Measurements from ENCODE around the gene MBOAT1.

The MBOAT1 gene

DNA sequence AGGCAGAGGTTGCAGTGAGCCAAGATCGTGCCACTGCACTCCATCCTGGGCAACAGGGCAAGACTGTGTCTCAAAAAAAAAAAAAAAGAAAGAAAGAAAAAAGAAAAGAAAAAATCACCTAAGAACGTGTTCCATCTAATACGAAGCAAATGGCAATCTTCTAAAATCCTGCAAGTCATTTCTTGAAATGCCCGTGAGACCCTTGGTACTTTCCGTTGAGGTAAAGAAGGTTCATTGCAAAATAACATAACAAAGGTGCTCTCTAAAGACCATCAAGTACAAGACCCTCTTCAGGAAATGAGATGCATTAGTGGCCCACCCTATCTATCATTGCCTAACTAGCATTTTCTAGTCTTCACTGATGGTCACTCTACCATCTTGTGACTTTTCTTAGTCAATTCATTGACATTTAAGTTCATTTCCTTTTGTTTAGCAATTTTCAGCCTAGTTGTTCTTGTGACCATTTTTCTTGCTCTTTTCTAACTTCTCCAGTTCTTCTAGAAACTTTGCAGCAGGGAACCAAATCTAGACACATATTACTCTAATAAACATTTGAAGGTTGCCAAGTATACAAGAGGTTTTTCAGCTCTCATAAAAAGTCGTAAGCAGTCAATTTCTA is 14.0 kb downstream of the MBOAT1 start:
- Histone ChIP-seq H3K4me3 (replicated peaks; ENCODE audit: insufficient read depth, low read length) (no peak overlapping the region), H3K27ac (replicated peaks) (no peak overlapping the region; the same call in 1 of the 2 replicates), H3K27me3 (ENCODE audit: insufficient read depth, poor library complexity, severe bottlenecking) (no peaks in the 10 kb centered on the region)
- TF ChIP-seq GABPA (IDR thresholded peaks at IDR 0.05; ENCODE audit: low read depth): no peak
- TF ChIP-seq, protein P1, sequence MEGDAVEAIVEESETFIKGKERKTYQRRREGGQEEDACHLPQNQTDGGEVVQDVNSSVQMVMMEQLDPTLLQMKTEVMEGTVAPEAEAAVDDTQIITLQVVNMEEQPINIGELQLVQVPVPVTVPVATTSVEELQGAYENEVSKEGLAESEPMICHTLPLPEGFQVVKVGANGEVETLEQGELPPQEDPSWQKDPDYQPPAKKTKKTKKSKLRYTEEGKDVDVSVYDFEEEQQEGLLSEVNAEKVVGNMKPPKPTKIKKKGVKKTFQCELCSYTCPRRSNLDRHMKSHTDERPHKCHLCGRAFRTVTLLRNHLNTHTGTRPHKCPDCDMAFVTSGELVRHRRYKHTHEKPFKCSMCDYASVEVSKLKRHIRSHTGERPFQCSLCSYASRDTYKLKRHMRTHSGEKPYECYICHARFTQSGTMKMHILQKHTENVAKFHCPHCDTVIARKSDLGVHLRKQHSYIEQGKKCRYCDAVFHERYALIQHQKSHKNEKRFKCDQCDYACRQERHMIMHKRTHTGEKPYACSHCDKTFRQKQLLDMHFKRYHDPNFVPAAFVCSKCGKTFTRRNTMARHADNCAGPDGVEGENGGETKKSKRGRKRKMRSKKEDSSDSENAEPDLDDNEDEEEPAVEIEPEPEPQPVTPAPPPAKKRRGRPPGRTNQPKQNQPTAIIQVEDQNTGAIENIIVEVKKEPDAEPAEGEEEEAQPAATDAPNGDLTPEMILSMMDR (IDR thresholded peaks at IDR 0.05; ENCODE audit: insufficient read depth, low read length): no peak
- no peak for TF ChIP-seq POLR2AphosphoS5 (IDR thresholded peaks at IDR 0.05; ENCODE audit: low read depth)
- TF ChIP-seq, protein P2, sequence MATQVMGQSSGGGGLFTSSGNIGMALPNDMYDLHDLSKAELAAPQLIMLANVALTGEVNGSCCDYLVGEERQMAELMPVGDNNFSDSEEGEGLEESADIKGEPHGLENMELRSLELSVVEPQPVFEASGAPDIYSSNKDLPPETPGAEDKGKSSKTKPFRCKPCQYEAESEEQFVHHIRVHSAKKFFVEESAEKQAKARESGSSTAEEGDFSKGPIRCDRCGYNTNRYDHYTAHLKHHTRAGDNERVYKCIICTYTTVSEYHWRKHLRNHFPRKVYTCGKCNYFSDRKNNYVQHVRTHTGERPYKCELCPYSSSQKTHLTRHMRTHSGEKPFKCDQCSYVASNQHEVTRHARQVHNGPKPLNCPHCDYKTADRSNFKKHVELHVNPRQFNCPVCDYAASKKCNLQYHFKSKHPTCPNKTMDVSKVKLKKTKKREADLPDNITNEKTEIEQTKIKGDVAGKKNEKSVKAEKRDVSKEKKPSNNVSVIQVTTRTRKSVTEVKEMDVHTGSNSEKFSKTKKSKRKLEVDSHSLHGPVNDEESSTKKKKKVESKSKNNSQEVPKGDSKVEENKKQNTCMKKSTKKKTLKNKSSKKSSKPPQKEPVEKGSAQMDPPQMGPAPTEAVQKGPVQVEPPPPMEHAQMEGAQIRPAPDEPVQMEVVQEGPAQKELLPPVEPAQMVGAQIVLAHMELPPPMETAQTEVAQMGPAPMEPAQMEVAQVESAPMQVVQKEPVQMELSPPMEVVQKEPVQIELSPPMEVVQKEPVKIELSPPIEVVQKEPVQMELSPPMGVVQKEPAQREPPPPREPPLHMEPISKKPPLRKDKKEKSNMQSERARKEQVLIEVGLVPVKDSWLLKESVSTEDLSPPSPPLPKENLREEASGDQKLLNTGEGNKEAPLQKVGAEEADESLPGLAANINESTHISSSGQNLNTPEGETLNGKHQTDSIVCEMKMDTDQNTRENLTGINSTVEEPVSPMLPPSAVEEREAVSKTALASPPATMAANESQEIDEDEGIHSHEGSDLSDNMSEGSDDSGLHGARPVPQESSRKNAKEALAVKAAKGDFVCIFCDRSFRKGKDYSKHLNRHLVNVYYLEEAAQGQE (IDR thresholded peaks at IDR 0.05; ENCODE audit: insufficient replicate concordance, low read depth): no peak
- no peak for TF ChIP-seq SPI1 (IDR thresholded peaks at IDR 0.05; ENCODE audit: borderline replicate concordance, low read depth)
- DNase-seq (ENCODE audit: low read depth in 1 of 2, low spot score in 1 of 2): no peak

DNA sequence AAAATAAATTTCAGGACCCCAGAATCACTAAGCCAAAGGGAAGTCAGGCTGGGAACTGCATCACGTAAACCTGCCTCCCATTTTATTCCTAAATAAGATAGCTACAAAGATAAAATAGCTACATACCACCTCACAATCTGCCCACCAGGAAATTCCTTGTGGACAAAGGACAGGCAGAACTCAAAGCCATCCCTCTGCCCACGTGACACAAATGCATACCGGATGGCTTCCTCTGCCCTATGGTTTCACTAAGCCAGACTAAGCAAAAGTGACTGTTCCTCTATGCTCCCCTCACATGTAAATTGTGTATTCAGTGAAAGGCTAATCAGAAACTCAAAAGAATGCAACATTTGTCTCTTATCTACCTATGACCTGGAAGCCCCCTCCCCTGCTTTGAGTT is 15.0 kb downstream of the MBOAT1 start:
- DNase-seq (ENCODE audit: low read depth in 1 of 2, low spot score in 1 of 2): no peak
- no peaks in the 10 kb centered on the region for H3K27me3 ChIP-seq (ENCODE audit: insufficient read depth, poor library complexity, severe bottlenecking)
- H3K27ac ChIP-seq (replicated peaks): no peak overlapping the region
- no peak overlapping the region for H3K4me3 ChIP-seq (replicated peaks; ENCODE audit: insufficient read depth, low read length)
- TF ChIP-seq POLR2AphosphoS5 (IDR thresholded peaks at IDR 0.05; ENCODE audit: low read depth) (no peak), GABPA (IDR thresholded peaks at IDR 0.05; ENCODE audit: low read depth) (no peak), SPI1 (IDR thresholded peaks at IDR 0.05; ENCODE audit: borderline replicate concordance, low read depth) (no peak)
- TF ChIP-seq, protein P1 (IDR thresholded peaks at IDR 0.05; ENCODE audit: insufficient read depth, low read length): no peak
- TF ChIP-seq, protein P2 (IDR thresholded peaks at IDR 0.05; ENCODE audit: insufficient replicate concordance, low read depth): no peak

DNA sequence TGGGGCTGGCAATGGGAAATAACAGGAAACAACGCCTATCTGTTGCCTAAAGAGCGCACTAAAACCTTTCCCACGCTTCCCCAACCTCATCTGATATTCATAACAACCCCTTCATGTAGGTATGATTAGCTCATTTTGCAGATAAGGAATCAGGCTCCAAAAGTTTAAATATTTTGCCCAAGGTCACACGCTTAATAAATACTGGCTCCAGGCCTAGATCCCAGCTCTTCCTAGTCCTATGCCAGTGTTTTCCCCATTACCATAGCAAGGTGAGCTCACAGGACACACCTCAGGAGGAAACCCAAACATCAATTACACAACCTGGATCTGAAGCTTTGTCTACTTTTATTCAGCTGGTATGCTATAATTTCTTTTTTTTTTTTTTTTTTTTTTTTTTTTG is 19.6 kb downstream of the MBOAT1 start:
- no peaks in the 10 kb centered on the region for H3K27me3 ChIP-seq (ENCODE audit: insufficient read depth, poor library complexity, severe bottlenecking)
- no peak for TF ChIP-seq GABPA (IDR thresholded peaks at IDR 0.05; ENCODE audit: low read depth)
- TF ChIP-seq, protein P1 (IDR thresholded peaks at IDR 0.05; ENCODE audit: insufficient read depth, low read length): no peak
- TF ChIP-seq POLR2AphosphoS5 (IDR thresholded peaks at IDR 0.05; ENCODE audit: low read depth): no peak
- TF ChIP-seq, protein P2 (IDR thresholded peaks at IDR 0.05; ENCODE audit: insufficient replicate concordance, low read depth): no peak
- TF ChIP-seq SPI1 (IDR thresholded peaks at IDR 0.05; ENCODE audit: borderline replicate concordance, low read depth): no peak
- DNase-seq (ENCODE audit: low read depth in 1 of 2, low spot score in 1 of 2): no peak
- no peak overlapping the region for H3K27ac ChIP-seq (replicated peaks)
- H3K4me3 ChIP-seq (replicated peaks; ENCODE audit: insufficient read depth, low read length): no peak overlapping the region

All from HL-60 (cell line).